IPS-NIHi11 (cell line): ENCODE measurements around the gene CCDC102A.

Experiments used
- DNase-seq: peaks from one replicate; pipeline ENCODE4 v3.0.0; 2012; ENCODE audit warnings: mixed read lengths, low spot score

Gene CCDC102A

GRCh38 chr16:57477531-57478202 lies 58.7 kb downstream of the CCDC102A start:
- DNase-seq, result no peak

GRCh38 chr16:57476546-57477410 lies 59.6 kb downstream of the CCDC102A start:
- DNase-seq, result no peak

GRCh38 chr16:57475711-57476339 lies 60.5 kb downstream of the CCDC102A start:
- DNase-seq, result peak; percentile 85

GRCh38 chr16:57474671-57475661 lies 61.4 kb downstream of the CCDC102A start:
- DNase-seq, result no peak

- no peak for DNase-seq
Observed at GRCh38 chr16:57473906-57474305, 62.5 kb downstream of the CCDC102A start.

- DNase-seq, result no peak
Observed at GRCh38 chr16:57473176-57473840, 63.1 kb downstream of the CCDC102A start.

GRCh38 chr16:57472665-57473060 lies 63.7 kb downstream of the CCDC102A start:
- DNase-seq, result no peak

GRCh38 chr16:57471852-57472664 lies 64.3 kb downstream of the CCDC102A start:
- DNase-seq, result peak; percentile 46

- DNase-seq, result no peak
Observed at GRCh38 chr16:57471209-57471608, 65.2 kb downstream of the CCDC102A start.

- no peak for DNase-seq
Observed at GRCh38 chr16:57470711-57471110, 65.7 kb downstream of the CCDC102A start.

GRCh38 chr16:57469917-57470470 lies 66.4 kb downstream of the CCDC102A start:
- DNase-seq, result no peak

GRCh38 chr16:57469046-57469445 lies 67.3 kb downstream of the CCDC102A start:
- no peak for DNase-seq

- no peak for DNase-seq
Observed at GRCh38 chr16:57468346-57468745, 68.0 kb downstream of the CCDC102A start.

- no peak for DNase-seq
Observed at GRCh38 chr16:57464523-57464922, 71.8 kb downstream of the CCDC102A start.

- DNase-seq, result no peak
Observed at GRCh38 chr16:57462978-57463362, 73.4 kb downstream of the CCDC102A start.

GRCh38 chr16:57462209-57462977 lies 74.0 kb downstream of the CCDC102A start, which contains the start of gene POLR2C:
TSS of gene POLR2C (plus strand) at chr16:57462679. CDS start at chr16:57462725, 46 bp downstream.
- DNase-seq, result peak; percentile 96
